HepG2 (cell line): Measurements from ENCODE around the gene GPC3.
"Not testable (repeated sequence)": the region's sequence is repeated elsewhere in the genome, so short reads cannot be mapped to it uniquely, and the experiment has no call there.

Experiments
- ARID2 ChIP-seq: sonication (generic); formaldehyde crosslinking; IDR thresholded peaks from 2 replicates; pipeline ENCODE4 v1.8.1; 2022; ENCODE audit warnings: mild to moderate bottlenecking, missing genetic modification reagents, borderline replicate concordance
- POLR2A ChIP-seq, 2 experiments: IDR thresholded peaks; 2 replicates each; pipeline ENCODE4 v1.6.1; 2011; ENCODE audit warnings: low read depth in 2 of 2, low read length in 2 of 2, mild to moderate bottlenecking in 1 of 2, moderate library complexity in 1 of 2; ENCODE audit not compliant: insufficient read depth in 1 of 2
- SP1 ChIP-seq, 2 experiments: fragments of 450-650 bp in 1 of 2; sonication (generic) in 1 of 2; formaldehyde crosslinking in 1 of 2; IDR thresholded peaks; 2 replicates each; pipeline versions ENCODE4 v1.4.0 to v1.6.1; 2016 to 2020; ENCODE audit warnings: missing genetic modification reagents in 1 of 2
- ZBTB7B ChIP-seq: sonication (generic); formaldehyde crosslinking; IDR thresholded peaks from 2 replicates; pipeline ENCODE4 v1.4.0; 2020; ENCODE audit warnings: missing genetic modification reagents
- ZNF652 ChIP-seq: IDR thresholded peaks from 2 replicates; pipeline ENCODE4 v1.6.1; 2016; ENCODE audit warnings: low read depth, borderline replicate concordance
- TF ChIP-seq, protein P1 (sequence below): sonication (generic); formaldehyde crosslinking; IDR thresholded peaks from 2 replicates; pipeline ENCODE4 v1.5.0; 2020; ENCODE audit warnings: mild to moderate bottlenecking, missing genetic modification reagents, moderate library complexity
- TF ChIP-seq, protein P2 (sequence below): sonication (generic); formaldehyde crosslinking; IDR thresholded peaks from 2 replicates; pipeline ENCODE4 v1.4.0; 2020; ENCODE audit warnings: mild to moderate bottlenecking, low read depth, missing genetic modification reagents
- TF ChIP-seq, protein P3 (sequence below): IDR thresholded peaks from 2 replicates; pipeline ENCODE4 v1.6.1; 2016; ENCODE audit warnings: low read depth, missing genetic modification reagents, missing compliant biosample characterization
- TF ChIP-seq, protein P4 (sequence below): sonication (generic); formaldehyde crosslinking; IDR thresholded peaks from 2 replicates; pipeline ENCODE4 v1.4.0; 2020; ENCODE audit warnings: missing genetic modification reagents
- TF ChIP-seq, protein P5 (sequence below): sonication (generic); formaldehyde crosslinking; IDR thresholded peaks from 2 replicates; pipeline ENCODE4 v1.9.0; 2022; ENCODE audit warnings: missing genetic modification reagents, mild to moderate bottlenecking, borderline replicate concordance

DNA sequence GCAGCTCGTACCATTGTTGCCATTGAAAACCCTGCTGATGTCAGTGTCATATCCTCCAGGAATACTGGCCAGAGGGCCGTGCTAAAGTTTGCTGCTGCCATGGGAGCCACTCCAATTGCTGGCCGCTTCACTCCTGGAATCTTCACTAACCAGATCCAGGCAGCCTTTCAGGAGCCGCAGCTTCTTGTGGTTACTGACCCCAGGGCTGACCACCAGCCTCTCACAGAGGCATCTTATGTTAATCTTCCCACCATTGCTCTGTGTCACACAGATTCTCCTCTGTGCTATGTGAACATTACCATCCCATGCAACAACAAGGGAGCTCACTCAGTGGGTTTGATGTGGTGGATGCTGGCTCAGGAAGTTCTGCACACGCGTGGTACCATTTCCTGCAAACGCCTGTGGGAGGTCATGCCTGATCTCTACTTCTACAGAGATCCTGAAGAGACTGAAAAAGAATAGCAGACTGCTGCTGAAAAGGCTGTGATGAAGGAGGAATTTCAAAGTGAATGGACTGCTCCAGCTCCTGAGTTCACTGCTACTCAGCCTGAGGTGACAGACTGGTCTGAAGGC is 222.3 kb downstream of the GPC3 start:
- not testable (repeated sequence) for TF ChIP-seq ZBTB7B; POLR2A (IDR thresholded peaks at IDR 0.05; ENCODE audit: insufficient read depth in 1 of 2, low read depth in 2 of 2, low read length in 2 of 2); ARID2 (CRISPR knock-in tag); SP1 (IDR thresholded peaks at IDR 0.05); SP1 (CRISPR knock-in tag; IDR thresholded peaks at IDR 0.05); ZNF652 (CRISPR knock-in tag)
- TF ChIP-seq, protein P1, sequence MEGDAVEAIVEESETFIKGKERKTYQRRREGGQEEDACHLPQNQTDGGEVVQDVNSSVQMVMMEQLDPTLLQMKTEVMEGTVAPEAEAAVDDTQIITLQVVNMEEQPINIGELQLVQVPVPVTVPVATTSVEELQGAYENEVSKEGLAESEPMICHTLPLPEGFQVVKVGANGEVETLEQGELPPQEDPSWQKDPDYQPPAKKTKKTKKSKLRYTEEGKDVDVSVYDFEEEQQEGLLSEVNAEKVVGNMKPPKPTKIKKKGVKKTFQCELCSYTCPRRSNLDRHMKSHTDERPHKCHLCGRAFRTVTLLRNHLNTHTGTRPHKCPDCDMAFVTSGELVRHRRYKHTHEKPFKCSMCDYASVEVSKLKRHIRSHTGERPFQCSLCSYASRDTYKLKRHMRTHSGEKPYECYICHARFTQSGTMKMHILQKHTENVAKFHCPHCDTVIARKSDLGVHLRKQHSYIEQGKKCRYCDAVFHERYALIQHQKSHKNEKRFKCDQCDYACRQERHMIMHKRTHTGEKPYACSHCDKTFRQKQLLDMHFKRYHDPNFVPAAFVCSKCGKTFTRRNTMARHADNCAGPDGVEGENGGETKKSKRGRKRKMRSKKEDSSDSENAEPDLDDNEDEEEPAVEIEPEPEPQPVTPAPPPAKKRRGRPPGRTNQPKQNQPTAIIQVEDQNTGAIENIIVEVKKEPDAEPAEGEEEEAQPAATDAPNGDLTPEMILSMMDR = not testable (repeated sequence)
- TF ChIP-seq, protein P2, sequence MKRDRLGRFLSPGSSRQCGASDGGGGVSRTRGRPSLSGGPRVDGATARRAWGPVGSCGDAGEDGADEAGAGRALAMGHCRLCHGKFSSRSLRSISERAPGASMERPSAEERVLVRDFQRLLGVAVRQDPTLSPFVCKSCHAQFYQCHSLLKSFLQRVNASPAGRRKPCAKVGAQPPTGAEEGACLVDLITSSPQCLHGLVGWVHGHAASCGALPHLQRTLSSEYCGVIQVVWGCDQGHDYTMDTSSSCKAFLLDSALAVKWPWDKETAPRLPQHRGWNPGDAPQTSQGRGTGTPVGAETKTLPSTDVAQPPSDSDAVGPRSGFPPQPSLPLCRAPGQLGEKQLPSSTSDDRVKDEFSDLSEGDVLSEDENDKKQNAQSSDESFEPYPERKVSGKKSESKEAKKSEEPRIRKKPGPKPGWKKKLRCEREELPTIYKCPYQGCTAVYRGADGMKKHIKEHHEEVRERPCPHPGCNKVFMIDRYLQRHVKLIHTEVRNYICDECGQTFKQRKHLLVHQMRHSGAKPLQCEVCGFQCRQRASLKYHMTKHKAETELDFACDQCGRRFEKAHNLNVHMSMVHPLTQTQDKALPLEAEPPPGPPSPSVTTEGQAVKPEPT (CRISPR knock-in tag) = not testable (repeated sequence)
- TF ChIP-seq, protein P3, sequence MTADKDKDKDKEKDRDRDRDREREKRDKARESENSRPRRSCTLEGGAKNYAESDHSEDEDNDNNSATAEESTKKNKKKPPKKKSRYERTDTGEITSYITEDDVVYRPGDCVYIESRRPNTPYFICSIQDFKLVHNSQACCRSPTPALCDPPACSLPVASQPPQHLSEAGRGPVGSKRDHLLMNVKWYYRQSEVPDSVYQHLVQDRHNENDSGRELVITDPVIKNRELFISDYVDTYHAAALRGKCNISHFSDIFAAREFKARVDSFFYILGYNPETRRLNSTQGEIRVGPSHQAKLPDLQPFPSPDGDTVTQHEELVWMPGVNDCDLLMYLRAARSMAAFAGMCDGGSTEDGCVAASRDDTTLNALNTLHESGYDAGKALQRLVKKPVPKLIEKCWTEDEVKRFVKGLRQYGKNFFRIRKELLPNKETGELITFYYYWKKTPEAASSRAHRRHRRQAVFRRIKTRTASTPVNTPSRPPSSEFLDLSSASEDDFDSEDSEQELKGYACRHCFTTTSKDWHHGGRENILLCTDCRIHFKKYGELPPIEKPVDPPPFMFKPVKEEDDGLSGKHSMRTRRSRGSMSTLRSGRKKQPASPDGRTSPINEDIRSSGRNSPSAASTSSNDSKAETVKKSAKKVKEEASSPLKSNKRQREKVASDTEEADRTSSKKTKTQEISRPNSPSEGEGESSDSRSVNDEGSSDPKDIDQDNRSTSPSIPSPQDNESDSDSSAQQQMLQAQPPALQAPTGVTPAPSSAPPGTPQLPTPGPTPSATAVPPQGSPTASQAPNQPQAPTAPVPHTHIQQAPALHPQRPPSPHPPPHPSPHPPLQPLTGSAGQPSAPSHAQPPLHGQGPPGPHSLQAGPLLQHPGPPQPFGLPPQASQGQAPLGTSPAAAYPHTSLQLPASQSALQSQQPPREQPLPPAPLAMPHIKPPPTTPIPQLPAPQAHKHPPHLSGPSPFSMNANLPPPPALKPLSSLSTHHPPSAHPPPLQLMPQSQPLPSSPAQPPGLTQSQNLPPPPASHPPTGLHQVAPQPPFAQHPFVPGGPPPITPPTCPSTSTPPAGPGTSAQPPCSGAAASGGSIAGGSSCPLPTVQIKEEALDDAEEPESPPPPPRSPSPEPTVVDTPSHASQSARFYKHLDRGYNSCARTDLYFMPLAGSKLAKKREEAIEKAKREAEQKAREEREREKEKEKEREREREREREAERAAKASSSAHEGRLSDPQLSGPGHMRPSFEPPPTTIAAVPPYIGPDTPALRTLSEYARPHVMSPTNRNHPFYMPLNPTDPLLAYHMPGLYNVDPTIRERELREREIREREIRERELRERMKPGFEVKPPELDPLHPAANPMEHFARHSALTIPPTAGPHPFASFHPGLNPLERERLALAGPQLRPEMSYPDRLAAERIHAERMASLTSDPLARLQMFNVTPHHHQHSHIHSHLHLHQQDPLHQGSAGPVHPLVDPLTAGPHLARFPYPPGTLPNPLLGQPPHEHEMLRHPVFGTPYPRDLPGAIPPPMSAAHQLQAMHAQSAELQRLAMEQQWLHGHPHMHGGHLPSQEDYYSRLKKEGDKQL (CRISPR knock-in tag) = not testable (repeated sequence)
- TF ChIP-seq, protein P4, sequence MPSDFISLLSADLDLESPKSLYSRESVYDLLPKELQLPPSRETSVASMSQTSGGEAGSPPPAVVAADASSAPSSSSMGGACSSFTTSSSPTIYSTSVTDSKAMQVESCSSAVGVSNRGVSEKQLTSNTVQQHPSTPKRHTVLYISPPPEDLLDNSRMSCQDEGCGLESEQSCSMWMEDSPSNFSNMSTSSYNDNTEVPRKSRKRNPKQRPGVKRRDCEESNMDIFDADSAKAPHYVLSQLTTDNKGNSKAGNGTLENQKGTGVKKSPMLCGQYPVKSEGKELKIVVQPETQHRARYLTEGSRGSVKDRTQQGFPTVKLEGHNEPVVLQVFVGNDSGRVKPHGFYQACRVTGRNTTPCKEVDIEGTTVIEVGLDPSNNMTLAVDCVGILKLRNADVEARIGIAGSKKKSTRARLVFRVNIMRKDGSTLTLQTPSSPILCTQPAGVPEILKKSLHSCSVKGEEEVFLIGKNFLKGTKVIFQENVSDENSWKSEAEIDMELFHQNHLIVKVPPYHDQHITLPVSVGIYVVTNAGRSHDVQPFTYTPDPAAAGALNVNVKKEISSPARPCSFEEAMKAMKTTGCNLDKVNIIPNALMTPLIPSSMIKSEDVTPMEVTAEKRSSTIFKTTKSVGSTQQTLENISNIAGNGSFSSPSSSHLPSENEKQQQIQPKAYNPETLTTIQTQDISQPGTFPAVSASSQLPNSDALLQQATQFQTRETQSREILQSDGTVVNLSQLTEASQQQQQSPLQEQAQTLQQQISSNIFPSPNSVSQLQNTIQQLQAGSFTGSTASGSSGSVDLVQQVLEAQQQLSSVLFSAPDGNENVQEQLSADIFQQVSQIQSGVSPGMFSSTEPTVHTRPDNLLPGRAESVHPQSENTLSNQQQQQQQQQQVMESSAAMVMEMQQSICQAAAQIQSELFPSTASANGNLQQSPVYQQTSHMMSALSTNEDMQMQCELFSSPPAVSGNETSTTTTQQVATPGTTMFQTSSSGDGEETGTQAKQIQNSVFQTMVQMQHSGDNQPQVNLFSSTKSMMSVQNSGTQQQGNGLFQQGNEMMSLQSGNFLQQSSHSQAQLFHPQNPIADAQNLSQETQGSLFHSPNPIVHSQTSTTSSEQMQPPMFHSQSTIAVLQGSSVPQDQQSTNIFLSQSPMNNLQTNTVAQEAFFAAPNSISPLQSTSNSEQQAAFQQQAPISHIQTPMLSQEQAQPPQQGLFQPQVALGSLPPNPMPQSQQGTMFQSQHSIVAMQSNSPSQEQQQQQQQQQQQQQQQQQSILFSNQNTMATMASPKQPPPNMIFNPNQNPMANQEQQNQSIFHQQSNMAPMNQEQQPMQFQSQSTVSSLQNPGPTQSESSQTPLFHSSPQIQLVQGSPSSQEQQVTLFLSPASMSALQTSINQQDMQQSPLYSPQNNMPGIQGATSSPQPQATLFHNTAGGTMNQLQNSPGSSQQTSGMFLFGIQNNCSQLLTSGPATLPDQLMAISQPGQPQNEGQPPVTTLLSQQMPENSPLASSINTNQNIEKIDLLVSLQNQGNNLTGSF (CRISPR knock-in tag) = not testable (repeated sequence)
- TF ChIP-seq, protein P5, sequence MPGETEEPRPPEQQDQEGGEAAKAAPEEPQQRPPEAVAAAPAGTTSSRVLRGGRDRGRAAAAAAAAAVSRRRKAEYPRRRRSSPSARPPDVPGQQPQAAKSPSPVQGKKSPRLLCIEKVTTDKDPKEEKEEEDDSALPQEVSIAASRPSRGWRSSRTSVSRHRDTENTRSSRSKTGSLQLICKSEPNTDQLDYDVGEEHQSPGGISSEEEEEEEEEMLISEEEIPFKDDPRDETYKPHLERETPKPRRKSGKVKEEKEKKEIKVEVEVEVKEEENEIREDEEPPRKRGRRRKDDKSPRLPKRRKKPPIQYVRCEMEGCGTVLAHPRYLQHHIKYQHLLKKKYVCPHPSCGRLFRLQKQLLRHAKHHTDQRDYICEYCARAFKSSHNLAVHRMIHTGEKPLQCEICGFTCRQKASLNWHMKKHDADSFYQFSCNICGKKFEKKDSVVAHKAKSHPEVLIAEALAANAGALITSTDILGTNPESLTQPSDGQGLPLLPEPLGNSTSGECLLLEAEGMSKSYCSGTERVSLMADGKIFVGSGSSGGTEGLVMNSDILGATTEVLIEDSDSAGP (CRISPR knock-in tag) = not testable (repeated sequence)
